ENCODE measurements around the gene TDRD7.
A peak's percentile ranks its signal among the peaks of the same experiment; 100 is the strongest.

TDRD7 gene

DNA sequence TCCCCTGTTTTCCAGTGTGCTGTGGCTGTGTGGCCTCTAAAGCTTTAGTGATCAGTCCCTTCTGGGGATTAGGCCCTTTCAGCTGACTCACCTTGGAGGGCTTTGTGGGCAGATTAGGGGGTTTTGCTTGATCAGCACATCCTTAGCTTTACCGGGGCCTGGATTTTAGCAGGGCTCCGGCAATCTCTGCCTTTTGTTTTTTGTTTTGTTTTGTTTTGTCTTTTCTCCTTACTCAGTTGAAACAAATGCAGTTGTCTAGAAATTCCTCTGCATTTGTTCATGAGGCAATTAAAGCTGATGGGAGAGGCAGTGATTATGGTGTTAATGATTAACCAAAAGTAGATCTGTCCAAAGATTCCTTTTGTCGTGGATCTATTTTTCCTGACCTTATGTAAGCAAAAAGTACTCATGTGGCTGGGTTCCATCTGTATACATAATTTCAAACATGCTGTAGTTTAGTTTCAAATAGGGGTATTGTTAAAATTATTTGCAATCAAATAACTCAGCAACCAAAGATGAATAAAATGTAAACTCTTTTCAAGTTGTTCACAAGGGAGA, 5.2 kb upstream of the TDRD7 start (continued):
- no peak for TF ChIP-seq ZFP3 (tag by site-specific recombination; IDR thresholded peaks at IDR 0.05; ENCODE audit: low read depth)
- no peak for TF ChIP-seq ZBTB8A (tag by site-specific recombination; IDR thresholded peaks at IDR 0.05)
- TF ChIP-seq ZNF513 (tag by site-specific recombination; IDR thresholded peaks at IDR 0.05): no peak
- no peak for TF ChIP-seq ZNF621 (tag by site-specific recombination; IDR thresholded peaks at IDR 0.05)
- no peak for TF ChIP-seq SCRT1 (tag by site-specific recombination; IDR thresholded peaks at IDR 0.05; ENCODE audit: borderline replicate concordance)

GRCh38 chr9:97408562-97408961, 3.3 kb upstream of the TDRD7 start:
- H3K4me3 ChIP-seq (ENCODE audit: low read depth, low read length): no peak overlapping the region
- H3K4me1 ChIP-seq (ENCODE audit: control insufficient read depth, insufficient read depth, low read length): no peaks in the 10 kb centered on the region
- POLR2A ChIA-PET: no interaction called here
- TF ChIP-seq ZNF211 (tag by site-specific recombination; IDR thresholded peaks at IDR 0.05; ENCODE audit: low read depth) (no peak), ZNF184 (tag by site-specific recombination; IDR thresholded peaks at IDR 0.05) (peak; percentile 98)
- no peaks in the 10 kb centered on the region for H3K9me3 ChIP-seq (ENCODE audit: control insufficient read depth, insufficient read depth, low read depth, low read length)
- no peak overlapping the region for H3K27ac ChIP-seq (ENCODE audit: extremely low read depth, low read depth, low read length)
- CTCF ChIA-PET: interaction anchor here (0.7 to 6.0 kb wide), 7 partner anchors 8 to 369 kb away, joined by 3 to 57 read pairs (median 4); no protein-coding TSS in a partner anchor
- H3K36me3 ChIP-seq (ENCODE audit: control insufficient read depth in 2 of 2, insufficient read depth in 1 of 2, low read length in 2 of 2): no peaks in the 10 kb centered on the region

DNA sequence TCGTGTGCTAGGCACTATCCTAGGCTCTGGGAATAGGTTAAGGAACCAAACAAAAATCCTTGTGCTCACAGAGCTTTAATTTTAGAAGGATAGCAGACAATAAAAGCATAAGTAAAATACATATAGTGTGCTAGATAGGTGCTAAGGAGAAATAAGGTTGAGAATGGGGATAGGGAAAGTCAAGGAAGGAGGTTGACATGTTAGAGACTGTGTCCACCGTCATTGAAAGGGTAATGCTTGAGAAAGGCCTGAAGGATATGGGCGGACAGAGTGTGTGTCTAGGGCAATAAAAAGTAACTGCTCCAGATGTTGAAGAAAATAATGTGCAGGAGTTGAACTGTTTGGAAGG, 482 bp upstream of the TDRD7 start:
- no peaks in the 10 kb centered on the region for H3K9me3 ChIP-seq (ENCODE audit: control insufficient read depth, insufficient read depth, low read depth, low read length)
- ChIA-PET POLR2A (no interaction called here), CTCF (interaction anchor here (0.5 to 6.0 kb wide), 24 partner anchors 10 to 719 kb away, joined by 3 to 57 read pairs (median 3); partner anchors contain the start of gene TMOD1)
- H3K4me1 ChIP-seq (ENCODE audit: control insufficient read depth, insufficient read depth, low read length): no peaks in the 10 kb centered on the region
- peak overlapping the region; percentile 81 for H3K4me3 ChIP-seq (ENCODE audit: low read depth, low read length)
- H3K36me3 ChIP-seq (ENCODE audit: control insufficient read depth in 2 of 2, insufficient read depth in 1 of 2, low read length in 2 of 2): no peaks in the 10 kb centered on the region
- H3K27ac ChIP-seq (ENCODE audit: extremely low read depth, low read depth, low read length): no peak overlapping the region
- TF ChIP-seq, protein P1, sequence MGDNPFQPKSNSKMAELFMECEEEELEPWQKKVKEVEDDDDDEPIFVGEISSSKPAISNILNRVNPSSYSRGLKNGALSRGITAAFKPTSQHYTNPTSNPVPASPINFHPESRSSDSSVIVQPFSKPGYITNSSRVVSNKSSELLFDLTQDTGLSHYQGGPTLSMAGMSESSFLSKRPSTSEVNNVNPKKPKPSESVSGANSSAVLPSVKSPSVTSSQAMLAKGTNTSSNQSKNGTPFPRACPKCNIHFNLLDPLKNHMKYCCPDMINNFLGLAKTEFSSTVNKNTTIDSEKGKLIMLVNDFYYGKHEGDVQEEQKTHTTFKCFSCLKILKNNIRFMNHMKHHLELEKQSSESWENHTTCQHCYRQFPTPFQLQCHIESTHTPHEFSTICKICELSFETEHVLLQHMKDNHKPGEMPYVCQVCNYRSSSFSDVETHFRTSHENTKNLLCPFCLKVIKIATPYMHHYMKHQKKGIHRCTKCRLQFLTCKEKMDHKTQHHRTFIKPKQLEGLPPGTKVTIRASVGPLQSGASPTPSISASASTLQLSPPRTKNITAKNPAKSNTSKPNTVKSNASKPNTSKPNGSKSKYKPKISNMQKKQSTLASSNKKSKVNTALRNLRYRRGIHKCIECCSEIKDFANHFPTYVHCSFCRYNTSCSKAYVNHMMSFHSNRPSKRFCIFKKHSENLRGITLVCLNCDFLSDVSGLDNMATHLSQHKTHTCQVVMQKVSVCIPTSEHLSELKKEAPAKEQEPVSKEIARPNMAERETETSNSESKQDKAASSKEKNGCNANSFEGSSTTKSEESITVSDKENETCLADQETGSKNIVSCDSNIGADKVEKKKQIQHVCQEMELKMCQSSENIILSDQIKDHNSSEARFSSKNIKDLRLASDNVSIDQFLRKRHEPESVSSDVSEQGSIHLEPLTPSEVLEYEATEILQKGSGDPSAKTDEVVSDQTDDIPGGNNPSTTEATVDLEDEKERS (tag by site-specific recombination; IDR thresholded peaks at IDR 0.05): no peak
- TF ChIP-seq YY1 (tag by site-specific recombination; IDR thresholded peaks at IDR 0.05) (no peak), ZNF394 (tag by site-specific recombination; IDR thresholded peaks at IDR 0.05; ENCODE audit: borderline replicate concordance) (no peak), ZNF335 (tag by site-specific recombination; conservative IDR thresholded peaks at IDR 0.05) (peak; percentile 46), ZNF610 (tag by site-specific recombination; IDR thresholded peaks at IDR 0.05; ENCODE audit: borderline replicate concordance) (0 out of 2 replicates have a peak, but pooled peaks have one; percentile 51), ZNF514 (tag by site-specific recombination; IDR thresholded peaks at IDR 0.05) (no peak), PRDM1 (tag by site-specific recombination; IDR thresholded peaks at IDR 0.05) (peak; percentile 40; the same call in 1 of the 2 replicates), ZNF521 (tag by site-specific recombination; IDR thresholded peaks at IDR 0.05) (no peak), ZNF214 (tag by site-specific recombination; IDR thresholded peaks at IDR 0.05; ENCODE audit: borderline replicate concordance) (no peak), YY2 (tag by site-specific recombination; IDR thresholded peaks at IDR 0.05) (0 out of 2 replicates have a peak, but pooled peaks have one; percentile 11), ZNF843 (tag by site-specific recombination; IDR thresholded peaks at IDR 0.05) (no peak), ZNF18 (tag by site-specific recombination; IDR thresholded peaks at IDR 0.05) (no peak), ZNF513 (tag by site-specific recombination; IDR thresholded peaks at IDR 0.05) (no peak)
- TF ChIP-seq, protein P2, sequence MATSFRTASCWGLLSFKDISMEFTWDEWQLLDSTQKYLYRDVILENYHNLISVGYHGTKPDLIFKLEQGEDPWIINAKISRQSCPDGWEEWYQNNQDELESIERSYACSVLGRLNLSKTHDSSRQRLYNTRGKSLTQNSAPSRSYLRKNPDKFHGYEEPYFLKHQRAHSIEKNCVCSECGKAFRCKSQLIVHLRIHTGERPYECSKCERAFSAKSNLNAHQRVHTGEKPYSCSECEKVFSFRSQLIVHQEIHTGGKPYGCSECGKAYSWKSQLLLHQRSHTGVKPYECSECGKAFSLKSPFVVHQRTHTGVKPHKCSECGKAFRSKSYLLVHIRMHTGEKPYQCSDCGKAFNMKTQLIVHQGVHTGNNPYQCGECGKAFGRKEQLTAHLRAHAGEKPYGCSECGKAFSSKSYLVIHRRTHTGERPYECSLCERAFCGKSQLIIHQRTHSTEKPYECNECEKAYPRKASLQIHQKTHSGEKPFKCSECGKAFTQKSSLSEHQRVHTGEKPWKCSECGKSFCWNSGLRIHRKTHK (tag by site-specific recombination; IDR thresholded peaks at IDR 0.05): 0 out of 2 replicates have a peak, but pooled peaks have one; percentile 26
- TF ChIP-seq, protein P3, sequence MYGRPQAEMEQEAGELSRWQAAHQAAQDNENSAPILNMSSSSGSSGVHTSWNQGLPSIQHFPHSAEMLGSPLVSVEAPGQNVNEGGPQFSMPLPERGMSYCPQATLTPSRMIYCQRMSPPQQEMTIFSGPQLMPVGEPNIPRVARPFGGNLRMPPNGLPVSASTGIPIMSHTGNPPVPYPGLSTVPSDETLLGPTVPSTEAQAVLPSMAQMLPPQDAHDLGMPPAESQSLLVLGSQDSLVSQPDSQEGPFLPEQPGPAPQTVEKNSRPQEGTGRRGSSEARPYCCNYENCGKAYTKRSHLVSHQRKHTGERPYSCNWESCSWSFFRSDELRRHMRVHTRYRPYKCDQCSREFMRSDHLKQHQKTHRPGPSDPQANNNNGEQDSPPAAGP (tag by site-specific recombination; IDR thresholded peaks at IDR 0.05): peak; percentile 45; the same call in 1 of the 2 replicates

Measured in HEK293 (cell line).